ENCODE measurements around the gene DNAJB2.
"Not testable (repeated sequence)": the region's sequence is repeated elsewhere in the genome, so short reads cannot be mapped to it uniquely, and the experiment has no call there.

The DNAJB2 gene

GRCh38 chr2:219251656-219252055 is 27.5 kb upstream of the DNAJB2 start:
- in situ Hi-C loops (cut with HindIII; ENCODE audit: low sequenced_read_pairs): no loop called here
- no peak for TF ChIP-seq CTCF (IDR thresholded peaks at IDR 0.05; ENCODE audit: low read depth, low read length)
- no peak overlapping the region for H3K4me3 ChIP-seq (ENCODE audit: low read depth, low read length)
- no peak for DNase-seq (ENCODE audit: low read depth, low spot score)

- no peak for TF ChIP-seq CTCF (IDR thresholded peaks at IDR 0.05; ENCODE audit: low read depth, low read length)
- H3K4me3 ChIP-seq (ENCODE audit: low read depth, low read length): no peak overlapping the region
- in situ Hi-C loops (cut with HindIII; ENCODE audit: low sequenced_read_pairs): no loop called here
- no peak for DNase-seq (ENCODE audit: low read depth, low spot score)
These were observed 27.1 kb upstream of the DNAJB2 start for GRCh38 chr2:219252084-219252483.

- no peak for DNase-seq (ENCODE audit: low read depth, low spot score)
- in situ Hi-C loops (cut with HindIII; ENCODE audit: low sequenced_read_pairs): no loop called here
- H3K4me3 ChIP-seq (ENCODE audit: low read depth, low read length): peak overlapping the region; percentile 46
- TF ChIP-seq CTCF (IDR thresholded peaks at IDR 0.05; ENCODE audit: low read depth, low read length): no peak
These were observed 26.6 kb upstream of the DNAJB2 start for GRCh38 chr2:219252570-219252899.

GRCh38 chr2:219252900-219253752 is 26.0 kb upstream of the DNAJB2 start, which contains the start of gene TUBA4B:
TSS of gene TUBA4B (plus strand) at chr2:219253243. CDS start at chr2:219253408, 165 bp downstream.
- no peak for DNase-seq (ENCODE audit: low read depth, low spot score)
- in situ Hi-C loops (cut with HindIII; ENCODE audit: low sequenced_read_pairs): no loop called here
- peak within 1 kb of the TSS; percentile 46 for H3K4me3 ChIP-seq (ENCODE audit: low read depth, low read length)
- TF ChIP-seq CTCF (IDR thresholded peaks at IDR 0.05; ENCODE audit: low read depth, low read length): no peak

GRCh38 chr2:219253753-219254589 is 25.2 kb upstream of the DNAJB2 start, which contains the start of gene TUBA4A:
TSS of gene TUBA4A (minus strand) at chr2:219253918. CDS start at chr2:219253858, 60 bp downstream.
- peak within 1 kb of the TSS; percentile 46 for H3K4me3 ChIP-seq (ENCODE audit: low read depth, low read length)
- in situ Hi-C loops (cut with HindIII; ENCODE audit: low sequenced_read_pairs): no loop called here
- no peak for TF ChIP-seq CTCF (IDR thresholded peaks at IDR 0.05; ENCODE audit: low read depth, low read length)
- peak; percentile 41 for DNase-seq (ENCODE audit: low read depth, low spot score)

- TF ChIP-seq CTCF (IDR thresholded peaks at IDR 0.05; ENCODE audit: low read depth, low read length): no peak
- H3K4me3 ChIP-seq (ENCODE audit: low read depth, low read length): no peak overlapping the region
- DNase-seq (ENCODE audit: low read depth, low spot score): no peak
- in situ Hi-C loops (cut with HindIII; ENCODE audit: low sequenced_read_pairs): no loop called here
These were observed 24.5 kb upstream of the DNAJB2 start for GRCh38 chr2:219254590-219255201.

GRCh38 chr2:219258942-219259341 is 20.2 kb upstream of the DNAJB2 start:
- not testable (repeated sequence) for DNase-seq (ENCODE audit: low read depth, low spot score)

More at GRCh38 chr2:219258942-219259341, 20.2 kb upstream of the DNAJB2 start:
- in situ Hi-C loops (cut with HindIII; ENCODE audit: low sequenced_read_pairs); H3K4me3 ChIP-seq (ENCODE audit: low read depth, low read length): not testable (repeated sequence)
